GM12892 (cell line): ENCODE results near the gene ADCK2.
"Not testable (repeated sequence)": the region's sequence is repeated elsewhere in the genome, so short reads cannot be mapped to it uniquely, and the experiment has no call there.

Experiments
- DNase-seq: peaks from one replicate; pipeline ENCODE4 v3.0.0; 2011; ENCODE audit not compliant: insufficient read length
- FAIRE-seq: peaks from 2 replicates; lab custom pipeline; 2011; peaks lifted over from hg19 to GRCh38; lab: Jason Lieb, UNC
- POLR2A ChIP-seq: IDR thresholded peaks from 2 replicates; pipeline ENCODE4 v1.6.1; 2011; ENCODE audit warnings: low read depth, low read length, control low read depth
- POLR2AphosphoS5 ChIP-seq: IDR thresholded peaks from 2 replicates; pipeline ENCODE4 v1.6.1; 2011; ENCODE audit warnings: low read depth, low read length, control low read depth
- TAF1 ChIP-seq: IDR thresholded peaks from 2 replicates; pipeline ENCODE4 v1.6.1; 2011; ENCODE audit warnings: low read depth, mild to moderate bottlenecking, control low read depth, low read length, borderline replicate concordance

Gene ADCK2

DNA sequence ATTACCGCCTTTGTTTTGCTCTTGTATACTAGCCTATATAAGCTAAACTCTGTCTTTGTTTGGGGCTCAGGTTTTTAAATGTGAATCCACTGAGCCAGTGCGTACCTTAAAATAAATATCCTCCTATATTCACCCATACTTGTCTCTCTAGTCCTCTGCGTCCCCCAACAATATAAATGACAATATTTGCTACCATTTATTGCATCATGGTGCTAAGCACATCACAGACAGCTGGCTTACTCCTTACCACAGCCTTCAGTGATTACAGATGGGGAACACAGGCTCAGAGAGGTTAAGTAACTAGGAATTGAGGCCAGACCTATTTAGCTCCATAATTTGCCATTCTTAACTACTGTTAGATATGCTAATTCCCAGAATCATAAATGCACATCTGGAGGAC lies 3.4 kb upstream of the ADCK2 start:
- DNase-seq (no peak), FAIRE-seq (no peak)
- TF ChIP-seq POLR2AphosphoS5 (no peak), TAF1 (no peak), POLR2A (no peak)

DNA sequence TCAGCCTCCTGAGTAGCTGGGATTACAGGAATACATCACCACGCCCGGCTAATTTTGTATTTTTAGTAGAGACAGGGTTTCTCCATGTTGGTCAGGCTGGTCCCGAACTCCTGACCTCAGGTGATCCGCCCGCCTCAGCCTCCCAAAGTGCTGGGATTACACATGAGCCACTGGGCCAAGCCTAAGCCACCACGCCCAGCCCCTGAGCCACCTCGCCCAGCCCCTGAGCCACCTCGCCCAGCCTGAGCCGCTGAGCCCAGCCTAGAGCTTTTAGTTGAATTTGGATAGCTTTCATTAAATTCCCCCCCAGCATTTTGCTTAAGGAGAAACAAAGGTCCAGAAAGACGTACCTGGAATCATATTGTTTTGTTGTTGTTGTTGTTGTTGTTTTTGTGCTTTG lies 2.9 kb upstream of the ADCK2 start:
- FAIRE-seq: not testable (repeated sequence)

DNA sequence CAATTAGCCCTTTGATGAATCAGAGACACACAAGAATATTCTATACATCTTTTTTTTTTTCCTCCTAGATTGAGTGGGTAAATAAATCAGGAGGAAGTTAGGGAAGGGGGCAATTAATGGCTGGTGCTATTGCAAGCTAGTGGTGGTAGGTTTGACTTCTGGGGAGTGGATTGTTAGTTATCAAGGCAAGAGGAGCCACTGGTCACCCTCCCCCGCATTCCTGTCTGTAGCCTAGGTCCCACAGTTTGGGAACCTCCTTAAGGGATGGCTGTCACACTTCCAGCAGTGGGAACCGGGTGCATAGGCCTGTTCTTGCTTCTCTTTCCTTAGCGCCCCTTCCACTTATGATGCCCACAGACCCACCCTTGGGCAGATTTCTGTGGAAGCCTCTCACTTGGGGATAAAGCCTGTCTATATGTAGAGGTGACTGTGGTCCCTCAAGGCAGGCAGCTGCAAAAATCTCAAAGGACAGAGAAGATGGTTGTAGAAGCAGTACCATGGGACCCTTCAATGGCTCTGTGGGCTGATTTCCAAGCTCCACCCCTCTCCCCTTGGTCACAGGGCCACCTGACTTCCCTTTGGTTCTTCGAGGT lies 2.3 kb upstream of the ADCK2 start:
- no peak for TF ChIP-seq TAF1
- TF ChIP-seq POLR2A: no peak
- TF ChIP-seq POLR2AphosphoS5: no peak
- DNase-seq (no peak), FAIRE-seq (no peak)

More for the DNA sequence above, 2.9 kb upstream of the ADCK2 start:
- DNase-seq: not testable (repeated sequence)

DNA sequence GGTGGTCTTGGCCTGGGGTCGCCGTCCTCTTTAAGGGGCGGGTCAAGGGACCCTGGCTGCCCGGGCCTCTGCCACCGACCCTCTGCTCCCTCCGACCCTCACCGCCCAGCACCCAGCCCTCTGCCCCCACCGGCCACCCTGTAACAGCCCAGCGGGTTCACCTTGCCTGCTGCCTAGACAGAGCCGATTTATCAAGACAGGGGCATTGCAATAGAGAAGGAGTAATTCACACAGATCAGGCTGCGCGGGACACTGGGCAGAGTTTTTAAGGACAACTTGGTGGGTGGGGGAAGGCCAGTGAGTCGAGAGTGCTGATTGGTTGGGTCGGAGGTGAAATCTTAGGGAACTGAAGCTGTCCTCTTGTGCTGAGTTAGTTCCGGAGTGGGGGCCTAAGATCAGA lies 779 bp upstream of the ADCK2 start:
- FAIRE-seq (peak; percentile 36), DNase-seq (no peak)
- no peak for TF ChIP-seq POLR2AphosphoS5
- TF ChIP-seq TAF1: no peak
- TF ChIP-seq POLR2A: no peak

DNA sequence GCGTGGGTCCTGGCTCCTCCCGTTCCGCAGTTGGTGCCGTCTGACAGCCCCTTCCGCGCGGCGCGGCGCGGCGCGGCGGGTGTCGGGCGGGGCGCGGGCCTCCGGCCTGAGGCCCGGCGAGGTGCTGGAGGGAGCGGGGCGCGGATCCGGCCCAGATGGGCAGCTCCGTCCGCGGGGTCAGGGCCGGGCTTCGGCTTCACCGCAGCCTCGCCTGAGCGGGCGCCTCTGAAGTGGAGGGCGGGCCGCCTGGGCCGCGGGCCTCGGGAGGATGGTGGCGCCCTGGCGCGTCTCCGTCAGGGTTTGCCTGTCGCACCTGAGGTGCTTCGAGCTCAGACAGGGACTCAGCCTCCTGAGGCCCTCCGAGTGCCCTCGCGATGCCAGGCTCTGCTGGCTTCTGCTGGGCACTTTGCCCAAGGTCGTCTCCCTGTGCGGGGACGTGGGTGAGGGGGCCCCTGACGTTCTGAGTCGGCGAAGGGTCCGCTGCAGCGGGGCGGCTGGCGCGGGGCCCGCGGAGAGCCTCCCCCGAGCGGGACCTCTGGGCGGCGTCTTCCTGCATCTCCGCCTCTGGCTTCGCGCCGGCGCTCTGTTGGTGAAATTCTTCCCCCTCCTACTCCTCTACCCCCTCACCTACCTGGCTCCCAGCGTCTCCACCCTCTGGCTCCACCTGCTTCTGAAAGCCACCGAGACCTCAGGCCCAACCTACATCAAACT lies 473 bp downstream of the ADCK2 start:
- TF ChIP-seq POLR2AphosphoS5 (no peak), POLR2A (no peak), TAF1 (no peak)
- peak; percentile 65 for DNase-seq
- peak; percentile 17 for FAIRE-seq

DNA sequence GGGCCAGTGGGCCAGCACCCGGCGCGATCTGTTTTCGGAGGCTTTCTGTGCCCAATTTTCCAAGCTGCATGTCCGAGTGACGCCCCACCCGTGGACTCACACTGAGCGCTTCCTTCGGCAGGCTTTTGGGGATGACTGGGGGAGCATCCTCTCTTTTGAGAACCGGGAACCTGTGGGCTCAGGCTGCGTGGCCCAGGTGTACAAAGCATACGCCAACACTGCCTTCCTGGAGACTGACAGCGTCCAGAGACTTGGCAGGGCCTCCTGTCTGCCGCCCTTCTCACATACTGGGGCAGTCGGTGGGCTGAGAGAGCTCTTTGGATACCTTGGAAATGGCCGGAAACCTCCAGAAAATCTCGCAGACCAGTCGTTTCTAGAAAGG lies 1.0 kb downstream of the ADCK2 start:
- no peak for TF ChIP-seq POLR2A
- no peak for FAIRE-seq
- DNase-seq: no peak

DNA sequence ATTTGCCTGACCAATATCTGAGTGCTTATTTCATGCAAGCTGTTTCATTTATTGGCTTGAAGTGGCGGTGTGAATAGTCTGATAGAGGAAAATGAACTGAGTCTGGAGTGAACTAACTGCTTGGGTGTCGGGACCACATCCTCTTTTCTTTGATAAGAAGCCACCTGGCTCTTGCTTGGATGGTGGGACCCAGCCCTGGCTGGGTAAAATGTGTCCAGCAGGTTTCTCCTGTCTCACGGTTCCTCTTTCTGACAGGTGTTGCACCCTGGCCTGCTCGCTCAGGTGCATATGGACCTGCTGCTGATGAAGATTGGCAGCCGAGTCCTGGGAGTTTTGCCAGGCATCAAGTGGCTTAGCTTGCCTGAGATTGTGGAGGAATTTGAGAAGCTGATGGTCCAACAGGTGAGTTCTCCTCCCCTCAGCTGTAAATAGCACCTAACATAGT lies 1.6 kb downstream of the ADCK2 start:
- peak; percentile 48 for FAIRE-seq
- peak; percentile 43 for DNase-seq
- no peak for TF ChIP-seq POLR2AphosphoS5
- TF ChIP-seq TAF1: no peak
- no peak for TF ChIP-seq POLR2A

DNA sequence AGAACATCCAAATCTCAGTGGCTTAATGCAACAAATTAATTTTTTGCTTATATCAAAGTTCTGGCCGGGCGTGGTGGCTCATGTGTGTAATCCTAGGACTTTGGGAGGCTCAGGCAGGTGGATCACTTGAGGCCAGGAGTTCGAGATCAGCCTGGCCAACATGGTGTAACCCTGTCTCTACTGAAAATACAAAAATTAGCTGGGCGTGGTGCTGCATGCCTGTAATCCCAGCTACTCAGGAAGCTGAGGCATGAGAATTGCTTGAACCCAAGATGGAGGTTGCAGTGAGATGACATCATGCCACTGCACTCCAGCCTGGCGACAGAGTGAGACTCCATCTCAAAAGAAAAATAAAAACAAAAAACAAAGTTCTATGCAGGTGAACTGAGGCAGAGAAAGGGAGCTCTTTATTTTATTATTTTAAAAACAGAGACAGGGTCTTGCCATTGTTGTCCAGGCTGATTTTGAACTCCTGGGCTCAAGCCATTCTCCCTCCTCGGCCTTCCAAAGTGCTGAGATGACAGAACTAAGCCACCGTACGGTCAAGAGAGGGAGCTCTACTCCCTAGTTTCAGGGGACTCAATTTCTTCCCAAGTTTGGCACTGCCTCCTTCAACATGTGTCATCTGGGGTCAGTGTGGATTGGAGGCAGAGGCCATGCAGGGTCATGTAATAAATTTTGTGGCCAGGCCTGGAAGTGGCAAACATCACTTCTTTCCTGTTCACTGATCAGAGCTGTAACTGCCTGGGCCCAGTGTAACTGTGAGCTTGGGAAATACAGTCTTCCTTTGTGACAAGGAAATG lies 2.4 kb downstream of the ADCK2 start:
- TF ChIP-seq POLR2AphosphoS5: no peak
- no peak for TF ChIP-seq POLR2A
- TF ChIP-seq TAF1: no peak
- peak; percentile 71 for FAIRE-seq

DNA sequence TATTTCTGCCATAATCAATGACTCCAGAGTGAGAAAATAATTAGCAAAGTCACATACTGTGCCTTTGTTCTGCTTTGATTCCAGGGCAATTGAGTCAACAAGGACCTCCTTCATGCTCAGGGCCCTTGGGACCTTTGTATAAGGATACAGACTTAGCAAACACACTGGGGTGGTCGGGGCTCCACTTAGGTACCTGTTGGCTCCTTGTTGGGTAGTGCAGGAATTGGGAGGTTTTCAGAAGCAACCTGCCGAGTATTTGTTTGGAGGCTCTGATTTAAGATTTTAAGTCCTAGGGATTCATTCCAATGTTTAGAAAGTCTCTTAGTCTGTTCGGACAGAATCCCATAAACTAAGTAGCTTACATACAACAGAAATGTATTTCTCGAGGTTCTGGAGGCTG lies 3.0 kb downstream of the ADCK2 start:
- DNase-seq (no peak), FAIRE-seq (no peak)
- TF ChIP-seq POLR2A: no peak
- no peak for TF ChIP-seq TAF1
- no peak for TF ChIP-seq POLR2AphosphoS5

More for the DNA sequence above, 2.4 kb downstream of the ADCK2 start:
- DNase-seq: no peak

DNA sequence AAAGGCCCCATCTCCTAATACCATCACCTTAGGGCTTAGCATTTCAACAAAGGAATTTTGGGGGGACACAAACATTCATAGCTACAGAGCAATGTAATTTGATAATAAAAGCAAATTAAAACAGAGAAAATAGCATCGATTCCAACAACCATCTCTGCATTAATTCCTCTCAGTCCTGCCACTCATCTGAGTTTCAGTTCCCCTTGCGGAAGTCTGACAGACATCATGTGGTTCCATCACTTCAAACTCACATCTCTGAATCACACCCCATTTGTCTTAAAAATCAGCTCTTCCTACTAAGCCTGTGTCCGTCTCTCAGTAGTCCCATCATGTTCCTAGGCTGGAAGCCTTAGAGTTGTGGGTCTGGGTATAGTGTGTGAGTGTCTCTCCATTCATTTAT lies 3.6 kb downstream of the ADCK2 start:
- TF ChIP-seq POLR2AphosphoS5 (no peak), TAF1 (no peak), POLR2A (no peak)
- no peak for DNase-seq
- FAIRE-seq: peak; percentile 95

DNA sequence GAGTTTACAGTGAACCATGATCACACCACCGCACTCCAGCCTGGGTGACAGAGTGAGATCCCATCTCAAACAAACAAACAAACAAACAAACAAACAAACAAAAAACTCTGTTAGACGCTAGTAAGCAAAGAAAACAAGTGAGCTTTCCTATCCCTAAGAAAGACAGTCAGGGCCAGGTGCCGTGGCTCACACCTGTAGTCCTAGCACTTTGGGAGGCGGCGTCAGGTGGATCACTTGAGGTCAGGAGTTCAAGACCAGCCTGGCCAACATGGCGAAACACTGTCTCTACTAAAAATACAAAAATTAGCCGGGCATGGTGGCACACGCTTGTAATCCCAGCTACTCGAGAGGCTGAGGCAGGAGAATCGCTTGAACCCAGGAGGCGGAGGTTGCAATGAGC lies 4.2 kb downstream of the ADCK2 start:
- DNase-seq, FAIRE-seq: not testable (repeated sequence)

DNA sequence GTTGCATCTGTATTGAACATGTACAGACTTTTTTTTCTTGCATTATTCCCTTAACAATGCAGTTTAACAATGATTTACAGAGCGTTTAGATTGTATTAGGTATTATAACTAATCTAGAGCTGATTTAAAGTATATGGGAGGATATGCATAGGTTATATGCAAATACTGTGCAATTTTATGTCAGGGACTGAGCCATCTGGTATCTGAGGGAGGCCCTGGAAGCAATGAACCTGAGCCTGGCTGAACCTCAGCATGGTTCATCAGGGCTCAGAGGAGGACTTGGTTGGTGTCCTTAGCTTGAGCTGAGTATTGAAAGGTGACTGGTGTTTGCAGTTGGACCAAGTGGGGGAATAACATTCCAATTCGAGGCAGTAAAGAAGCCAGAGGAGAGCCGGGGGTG lies 4.8 kb downstream of the ADCK2 start:
- DNase-seq (no peak), FAIRE-seq (no peak)
- TF ChIP-seq POLR2AphosphoS5 (no peak), TAF1 (no peak), POLR2A (no peak)
